CD4-positive, alpha-beta T cell treated with Interleukin-15 for 4 hours (primary cell): ENCODE measurements around the gene NTNG1.
"Not testable (repeated sequence)": the region's sequence is repeated elsewhere in the genome, so short reads cannot be mapped to it uniquely, and the experiment has no call there.

Source experiments
- DNase-seq: peaks from one replicate; pipeline ENCODE4 v3.0.0-alpha.2; 2020; ENCODE audit warnings: low spot score

The NTNG1 gene

GRCh38 chr1:107198561-107198960 lies 57.7 kb downstream of the NTNG1 start:
- no peak for DNase-seq

- DNase-seq, result no peak
Observed at GRCh38 chr1:107200631-107201030, 59.8 kb downstream of the NTNG1 start.

GRCh38 chr1:107202007-107202406 lies 61.2 kb downstream of the NTNG1 start:
- DNase-seq, result no peak

- DNase-seq, result no peak
Observed at GRCh38 chr1:107213225-107213624, 72.4 kb downstream of the NTNG1 start.

DNA sequence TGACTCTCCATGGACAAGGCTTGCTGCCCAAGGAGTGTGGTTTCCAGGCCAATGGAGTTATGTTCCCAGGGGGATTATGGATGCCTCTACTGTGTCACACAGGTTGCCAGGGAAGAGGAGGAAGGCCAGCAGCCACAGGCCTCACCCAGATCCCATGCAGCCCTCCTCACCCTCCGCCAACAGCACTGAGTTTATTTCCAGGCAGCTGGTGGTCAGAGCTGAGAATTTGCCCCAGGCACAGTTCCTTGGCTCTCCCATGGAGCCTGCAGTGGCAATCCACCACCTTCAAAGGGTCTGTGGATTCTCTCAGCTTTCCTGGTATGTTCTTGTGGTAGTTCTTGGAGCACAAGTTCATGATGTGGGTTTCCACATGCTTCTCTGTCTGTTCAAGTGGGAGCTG lies 79.2 kb downstream of the NTNG1 start:
- DNase-seq, result no peak

DNA sequence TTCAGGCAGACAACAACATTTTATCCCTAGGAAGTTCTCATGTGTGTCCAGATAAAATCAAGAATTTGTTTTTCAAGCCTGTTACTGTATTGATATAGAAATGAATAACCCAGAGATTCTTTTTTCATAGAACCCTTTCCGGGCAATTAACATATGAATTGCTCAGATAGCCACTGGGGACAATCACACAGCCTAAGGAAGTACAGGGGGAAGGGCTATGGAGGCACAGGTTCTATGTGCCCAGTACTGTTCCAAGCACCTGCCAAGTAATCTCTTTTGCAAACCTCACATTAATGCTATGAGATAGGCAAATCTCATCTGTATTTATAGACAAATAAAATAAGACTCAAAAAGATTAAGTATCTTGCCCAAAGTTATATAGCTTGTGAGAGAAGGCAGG lies 84.9 kb downstream of the NTNG1 start:
- no peak for DNase-seq

DNA sequence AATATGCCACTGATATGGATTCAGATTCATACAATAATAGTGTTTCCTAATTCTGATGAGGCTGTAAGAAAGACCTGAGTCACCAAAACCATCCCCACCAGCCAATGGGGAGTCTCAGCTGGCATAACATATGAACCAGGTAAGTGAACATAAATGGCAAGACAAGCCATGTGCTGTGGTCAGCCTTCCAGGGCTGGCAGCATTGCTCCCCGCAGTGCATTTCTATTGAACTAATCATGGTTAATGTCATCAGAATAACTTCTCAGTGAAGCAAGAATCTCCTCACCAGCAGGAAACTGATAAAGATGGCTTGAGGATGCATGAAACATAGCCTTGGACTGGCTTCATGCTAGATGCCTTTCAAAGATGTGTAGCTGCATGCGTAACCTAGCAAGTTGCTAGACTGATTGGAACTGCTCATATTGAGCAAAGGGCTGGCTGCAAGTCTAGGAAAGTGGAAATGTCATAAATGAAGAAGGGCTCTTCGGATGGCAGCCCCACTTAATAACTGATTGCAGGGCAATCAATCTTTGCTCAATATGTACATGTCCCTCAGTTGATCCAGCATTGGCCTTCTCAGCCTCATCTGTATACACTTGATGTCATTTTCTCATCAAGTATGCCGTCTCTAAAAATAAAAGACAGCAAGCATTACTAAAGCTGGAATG lies 88.0 kb downstream of the NTNG1 start:
- no peak for DNase-seq

DNA sequence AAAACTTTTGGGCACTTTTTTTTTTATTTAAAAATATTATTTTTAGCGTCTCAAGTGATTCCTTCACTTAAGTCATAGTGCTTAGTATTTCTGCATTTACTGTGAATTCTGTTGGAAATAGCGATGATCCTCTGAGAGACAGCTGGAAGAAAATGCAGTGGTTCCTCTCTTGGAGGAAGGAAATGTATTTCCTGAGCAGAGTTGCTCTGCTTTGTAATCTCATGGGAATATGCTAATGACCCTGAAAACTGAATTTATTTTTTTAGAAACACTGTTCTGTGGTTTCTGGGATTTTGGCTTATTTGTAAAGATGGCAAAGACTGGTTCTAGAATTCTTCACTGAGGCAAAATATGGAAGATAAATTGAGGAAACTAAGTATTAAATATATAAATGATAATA lies 88.9 kb downstream of the NTNG1 start:
- no peak for DNase-seq

DNA sequence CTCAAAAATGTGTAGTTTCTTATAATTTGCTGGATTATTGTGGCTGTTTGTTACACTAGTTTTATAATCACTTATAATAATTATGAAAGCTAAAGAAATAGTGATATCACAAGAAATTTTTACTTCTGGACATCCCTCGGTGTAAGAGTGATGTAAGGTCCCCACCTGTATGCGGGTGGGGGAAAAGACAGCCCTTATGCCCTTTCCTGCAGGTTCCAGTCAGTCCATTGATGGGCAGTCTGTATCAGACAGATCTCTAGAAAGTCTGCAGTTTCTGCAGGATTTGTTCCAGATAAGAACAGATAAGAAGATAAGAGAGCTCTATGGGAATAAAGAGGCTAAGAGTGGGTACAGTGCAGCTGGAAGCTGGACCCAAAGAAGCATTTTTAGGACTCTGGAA lies 89.3 kb downstream of the NTNG1 start:
- DNase-seq, result no peak

- DNase-seq, result no peak
Observed at GRCh38 chr1:107231291-107231690, 90.5 kb downstream of the NTNG1 start.

DNA sequence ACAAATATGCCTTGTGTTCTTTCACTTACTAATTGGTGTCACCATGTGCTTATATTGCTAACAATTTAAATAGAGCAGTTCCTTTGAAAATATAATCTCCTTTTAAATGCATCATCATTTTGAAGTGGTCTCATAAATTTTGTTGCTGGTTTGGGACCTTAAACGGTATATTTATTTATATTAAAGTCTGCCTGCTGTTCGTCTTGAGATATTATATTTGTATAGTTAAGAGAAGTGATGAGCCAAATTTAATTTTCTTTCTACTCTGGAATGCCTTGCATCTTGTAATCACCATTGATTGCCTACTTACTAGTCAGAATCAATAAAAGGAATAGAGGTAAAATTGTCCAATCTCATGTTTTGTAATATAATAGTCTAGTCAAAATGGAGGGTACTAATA lies 91.6 kb downstream of the NTNG1 start:
- DNase-seq, result no peak

GRCh38 chr1:107236760-107237159 lies 95.9 kb downstream of the NTNG1 start:
- not testable (repeated sequence) for DNase-seq

GRCh38 chr1:107243461-107243860 lies 102.6 kb downstream of the NTNG1 start:
- no peak for DNase-seq

DNA sequence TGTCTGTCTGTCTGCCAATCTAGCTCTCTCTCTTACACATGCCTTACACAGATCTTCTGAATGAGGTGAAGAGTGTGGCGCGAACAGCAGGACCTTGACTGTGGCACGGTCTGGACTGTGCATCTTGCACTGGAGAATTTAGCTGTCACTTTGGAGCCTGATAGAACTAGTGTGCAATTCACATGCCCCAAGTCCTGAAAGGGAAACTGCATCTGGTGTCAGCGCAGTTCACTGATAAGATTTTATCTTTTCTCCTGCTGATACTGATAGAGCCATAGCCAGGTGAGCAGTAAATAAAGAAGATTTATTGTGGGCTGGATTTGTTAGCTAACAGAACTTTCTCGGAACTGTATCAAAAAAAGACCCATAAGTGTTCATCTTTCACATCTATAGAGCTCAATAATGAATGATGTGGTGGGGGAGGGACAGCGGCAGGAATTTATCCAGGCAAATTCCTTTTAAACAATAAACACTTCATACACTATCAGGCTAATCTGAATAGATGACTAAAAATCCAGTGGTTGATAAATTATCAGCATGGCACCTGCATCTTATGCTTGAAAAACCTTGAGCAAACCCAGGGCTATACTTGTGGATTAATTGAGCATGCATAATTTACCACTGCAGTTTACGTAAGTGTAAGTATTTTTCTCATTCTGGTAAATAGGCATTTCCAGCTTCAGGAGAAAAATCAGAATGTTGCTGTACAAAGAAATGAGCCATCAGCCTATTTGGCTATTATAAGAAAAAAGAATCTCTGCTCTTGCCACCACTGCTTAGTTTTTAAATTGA lies 104.1 kb downstream of the NTNG1 start:
- no peak for DNase-seq

- no peak for DNase-seq
Observed at GRCh38 chr1:107246775-107247345, 106.0 kb downstream of the NTNG1 start.

DNA sequence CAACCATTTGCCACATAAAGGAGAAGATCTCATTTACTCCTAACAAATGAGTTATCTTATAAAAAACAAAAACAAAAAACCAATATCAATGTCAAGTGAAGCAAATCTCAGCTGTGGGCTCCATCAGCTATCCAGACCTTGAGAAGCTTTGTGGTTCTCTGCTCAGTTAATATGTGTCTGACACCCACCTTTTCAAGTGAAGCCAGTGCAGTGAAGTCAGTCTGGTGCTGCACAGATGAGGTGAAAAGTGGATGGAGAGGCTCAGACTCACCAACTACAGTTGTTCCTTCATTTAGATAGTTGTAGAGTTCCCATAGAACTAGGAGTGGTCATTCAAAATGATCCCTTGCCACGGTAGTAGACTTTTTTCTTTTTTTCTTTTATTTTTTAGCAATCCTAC lies 106.8 kb downstream of the NTNG1 start:
- DNase-seq, result no peak

GRCh38 chr1:107250169-107250568 lies 109.3 kb downstream of the NTNG1 start:
- no peak for DNase-seq

DNA sequence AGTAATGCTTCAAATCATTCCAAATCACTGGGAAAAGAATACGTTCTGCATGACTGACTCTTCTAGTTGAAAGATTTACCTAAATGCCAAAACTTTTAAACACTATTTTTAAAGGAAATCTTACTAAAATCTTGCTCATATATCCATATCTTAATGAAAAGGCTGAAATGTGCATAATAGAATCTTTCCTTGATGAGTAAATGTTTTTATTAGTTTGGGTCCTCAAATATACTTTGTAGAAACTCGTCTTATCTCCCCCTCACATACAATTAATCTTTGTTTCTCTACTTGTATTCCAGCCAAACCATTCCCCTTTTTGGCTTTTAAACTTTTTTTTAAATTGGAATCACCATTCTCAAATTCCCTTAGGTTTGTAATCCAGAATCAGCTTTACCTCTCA lies 110.2 kb downstream of the NTNG1 start:
- no peak for DNase-seq

GRCh38 chr1:107251839-107252238 lies 111.0 kb downstream of the NTNG1 start:
- no peak for DNase-seq

DNA sequence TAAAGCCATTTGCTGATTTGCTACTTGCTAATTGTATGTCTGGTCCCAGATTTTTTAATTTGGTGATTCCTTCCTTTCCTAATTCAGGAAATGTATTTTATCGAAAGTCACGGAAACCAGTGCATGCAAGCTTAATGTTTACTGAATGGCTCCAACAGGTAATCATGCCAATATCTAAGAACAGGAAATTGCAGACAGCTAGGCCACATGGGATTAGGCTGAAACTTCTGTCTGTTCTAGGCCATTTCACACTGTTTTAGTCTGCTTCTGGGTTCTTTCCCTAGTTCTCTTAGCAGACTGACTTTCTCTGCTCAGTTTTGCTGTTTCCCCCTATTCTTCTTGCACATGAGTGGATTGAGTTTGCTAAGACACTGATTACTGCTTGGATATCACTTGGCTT lies 111.4 kb downstream of the NTNG1 start:
- DNase-seq, result no peak

DNA sequence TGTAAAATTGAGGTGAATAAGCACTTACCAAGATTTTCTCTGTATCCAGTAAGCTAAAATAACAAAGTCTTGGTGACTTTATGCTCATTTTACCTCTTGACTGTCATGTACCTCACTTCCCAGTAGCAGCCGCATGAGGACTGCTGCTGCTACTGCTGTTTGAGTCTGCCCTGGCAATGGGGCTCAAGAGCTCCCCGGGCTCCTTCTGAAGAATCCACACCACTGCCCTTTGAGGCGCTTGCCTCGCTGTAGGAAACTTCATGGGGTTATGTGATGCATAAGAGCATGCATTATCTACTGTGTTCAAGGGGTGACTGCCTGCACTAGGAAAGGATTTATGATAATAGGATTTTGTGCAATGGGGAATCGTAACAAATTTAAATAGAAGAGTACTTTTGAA lies 113.5 kb downstream of the NTNG1 start:
- DNase-seq, result no peak

DNA sequence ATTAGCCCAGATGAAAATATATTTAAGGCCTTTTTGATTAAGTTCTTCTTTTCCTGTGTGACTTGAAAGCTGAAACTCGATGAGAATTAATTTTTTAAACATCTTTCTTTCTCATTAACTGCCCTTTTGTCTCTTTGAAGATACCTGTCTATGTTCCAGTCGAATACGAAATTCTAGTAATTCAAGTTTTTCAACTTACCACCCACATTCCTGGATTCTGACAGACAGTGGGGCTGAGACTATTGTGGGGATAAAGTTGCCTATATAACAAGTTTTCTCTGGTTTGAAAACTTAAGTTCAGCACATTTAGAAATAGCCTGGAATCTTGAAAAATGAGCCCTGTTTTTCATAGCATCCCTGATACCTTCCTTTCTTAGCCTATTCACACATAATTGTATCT lies 114.6 kb downstream of the NTNG1 start:
- DNase-seq, result no peak

GRCh38 chr1:107262467-107263286 lies 121.8 kb downstream of the NTNG1 start:
- no peak for DNase-seq
